GM12891 (cell line): ENCODE measurements around the gene PLIN4.

Source experiments
- DNase-seq: peaks from one replicate; pipeline ENCODE4 v3.0.0; 2011; ENCODE audit warnings: low spot score; ENCODE audit not compliant: insufficient read length
- FAIRE-seq: peaks from 2 replicates; lab custom pipeline; 2011; peaks lifted over from hg19 to GRCh38; lab: Jason Lieb, UNC
- PAX5 ChIP-seq: IDR thresholded peaks from 2 replicates; pipeline ENCODE4 v1.6.1; 2011; ENCODE audit warnings: low read length, moderate library complexity, mild to moderate bottlenecking; ENCODE audit not compliant: insufficient read depth, severe bottlenecking
- POLR2A ChIP-seq: IDR thresholded peaks from 2 replicates; pipeline ENCODE4 v1.6.1; 2011; ENCODE audit warnings: low read depth, low read length, control low read depth
- POLR2AphosphoS5 ChIP-seq: IDR thresholded peaks from 2 replicates; pipeline ENCODE4 v1.6.1; 2011; ENCODE audit warnings: low read depth, low read length, control low read depth
- POU2F2 ChIP-seq: IDR thresholded peaks from 2 replicates; pipeline ENCODE4 v1.6.1; 2011; ENCODE audit warnings: low read depth, mild to moderate bottlenecking, control low read depth, low read length, moderate library complexity
- SPI1 ChIP-seq: IDR thresholded peaks from 2 replicates; pipeline ENCODE4 v1.6.1; 2011; ENCODE audit warnings: low read depth, low read length, control low read depth
- TAF1 ChIP-seq: IDR thresholded peaks from 2 replicates; pipeline ENCODE4 v1.6.1; 2011; ENCODE audit warnings: low read depth, low read length, control low read depth

PLIN4 gene

DNA sequence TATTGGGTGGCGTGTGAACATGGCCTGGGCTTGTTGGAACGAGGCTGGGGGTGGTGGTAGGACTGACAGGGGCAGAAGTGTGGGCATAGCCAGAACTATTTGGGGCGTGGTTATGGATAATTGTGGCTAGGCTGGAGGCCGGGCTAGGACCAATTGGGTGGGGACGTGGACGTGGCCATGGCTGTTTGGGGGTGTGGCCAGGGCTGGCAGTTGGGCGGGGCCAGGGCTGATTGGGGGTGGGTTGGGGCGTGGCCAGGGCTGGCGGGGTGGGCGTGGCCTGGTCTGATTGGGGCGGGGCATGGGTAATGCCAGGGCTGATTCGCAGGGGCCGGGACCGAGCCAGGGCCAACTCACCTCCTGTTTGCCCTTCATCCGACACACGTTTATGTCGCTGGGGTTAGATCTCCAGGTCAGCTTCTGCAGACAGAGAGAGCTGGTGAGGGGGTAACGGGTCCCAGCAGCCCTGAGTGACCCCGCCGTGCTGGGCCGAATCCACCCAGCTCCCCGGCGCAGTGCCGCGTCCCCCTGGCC is 38.4 kb upstream of the PLIN4 start:
- TF ChIP-seq TAF1 = no peak
- no peak for TF ChIP-seq POLR2AphosphoS5
- no peak for TF ChIP-seq PAX5
- no peak for TF ChIP-seq SPI1
- no peak for TF ChIP-seq POU2F2
- TF ChIP-seq POLR2A = no peak
- FAIRE-seq = no peak
- no peak for DNase-seq

DNA sequence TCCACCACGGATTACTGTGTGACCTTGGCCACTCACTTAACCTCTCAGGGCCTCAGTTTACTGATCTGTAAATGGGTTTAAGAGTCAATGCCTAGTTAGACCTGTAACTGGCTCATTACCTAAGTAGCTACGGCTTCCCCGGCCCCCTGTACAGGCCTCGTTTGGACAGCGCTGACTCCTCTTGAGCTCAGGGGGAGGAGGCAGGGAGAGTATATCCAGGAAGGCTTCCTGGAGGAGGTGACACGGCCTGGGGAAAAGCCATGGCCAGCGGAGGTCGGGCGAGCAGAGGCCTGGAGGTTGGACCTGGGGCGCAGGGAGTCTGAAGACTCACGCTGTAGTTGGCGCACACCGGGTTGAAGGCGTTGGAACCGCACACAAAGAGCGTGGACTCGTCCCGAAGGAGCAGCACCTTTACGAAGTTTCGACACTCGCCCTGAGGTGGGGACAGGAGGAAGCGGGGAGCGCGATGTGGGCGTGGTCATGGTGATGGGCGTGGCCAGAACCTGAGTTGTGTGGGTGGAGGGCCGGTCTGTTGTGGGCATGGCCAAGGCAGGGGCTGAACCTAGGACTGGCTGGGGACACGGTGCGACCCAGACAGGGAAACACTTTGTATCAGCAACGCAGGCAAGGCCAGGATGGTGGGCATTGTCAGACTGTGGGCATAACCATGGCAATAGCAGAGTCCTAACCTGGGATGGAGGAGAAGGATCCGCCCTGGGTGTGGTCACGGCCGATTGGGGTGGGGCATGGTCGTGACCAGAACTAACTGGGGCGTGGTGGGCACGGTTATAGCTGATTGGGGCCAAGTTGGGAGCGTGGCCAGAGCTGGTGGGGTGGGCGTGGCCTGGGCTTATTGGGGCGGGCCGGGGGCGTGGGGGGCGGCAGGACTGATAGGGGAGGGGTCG is 37.6 kb upstream of the PLIN4 start:
- no peak for TF ChIP-seq POLR2A
- TF ChIP-seq POU2F2 = no peak
- TF ChIP-seq SPI1 = no peak
- no peak for TF ChIP-seq TAF1
- TF ChIP-seq PAX5 = no peak
- no peak for TF ChIP-seq POLR2AphosphoS5
- DNase-seq (no peak), FAIRE-seq (no peak)

DNA sequence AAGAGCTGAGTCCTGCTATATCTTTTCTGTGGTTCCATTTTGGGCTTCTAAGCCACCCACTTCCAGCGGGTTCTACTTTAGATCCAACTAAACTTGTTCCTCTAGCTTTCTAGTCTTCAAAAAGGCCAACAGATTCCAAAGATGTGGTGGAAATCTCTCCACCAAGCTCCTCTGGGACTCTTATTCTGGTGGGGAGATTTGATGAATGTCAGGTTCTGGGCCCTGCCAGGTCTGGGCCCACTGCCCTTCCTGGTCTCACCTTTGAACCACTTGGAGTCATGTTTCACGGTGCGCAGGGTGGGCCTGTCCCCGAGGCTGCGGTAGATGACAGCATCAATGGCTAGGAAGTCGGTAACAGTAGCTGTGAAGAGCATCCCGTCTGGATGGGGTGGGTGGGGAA is 36.4 kb upstream of the PLIN4 start:
- TF ChIP-seq PAX5 (no peak), POLR2A (no peak), TAF1 (no peak), SPI1 (no peak), POU2F2 (no peak), POLR2AphosphoS5 (no peak)
- no peak for FAIRE-seq
- no peak for DNase-seq

DNA sequence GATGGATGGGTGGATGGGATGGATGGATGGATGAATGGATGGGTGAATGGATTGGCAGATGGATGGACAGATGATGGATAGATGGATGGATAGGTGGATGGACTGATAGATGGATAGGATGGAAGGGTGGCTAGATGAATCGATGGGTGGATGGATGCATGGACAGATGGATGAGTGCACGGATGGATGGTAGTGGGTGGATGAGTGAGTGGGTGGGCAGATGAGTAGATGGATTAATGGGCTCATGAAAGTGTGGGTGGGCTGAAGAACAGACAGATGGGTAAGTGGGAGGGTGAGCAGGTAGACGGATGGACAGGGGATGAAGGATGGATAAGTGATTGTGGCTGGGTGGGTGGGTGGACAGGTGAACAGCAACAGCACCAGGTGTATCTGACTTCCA is 35.5 kb upstream of the PLIN4 start:
- no peak for FAIRE-seq
- no peak for DNase-seq
- TF ChIP-seq POLR2AphosphoS5 (no peak), POLR2A (no peak), TAF1 (no peak), POU2F2 (no peak), SPI1 (no peak), PAX5 (no peak)

DNA sequence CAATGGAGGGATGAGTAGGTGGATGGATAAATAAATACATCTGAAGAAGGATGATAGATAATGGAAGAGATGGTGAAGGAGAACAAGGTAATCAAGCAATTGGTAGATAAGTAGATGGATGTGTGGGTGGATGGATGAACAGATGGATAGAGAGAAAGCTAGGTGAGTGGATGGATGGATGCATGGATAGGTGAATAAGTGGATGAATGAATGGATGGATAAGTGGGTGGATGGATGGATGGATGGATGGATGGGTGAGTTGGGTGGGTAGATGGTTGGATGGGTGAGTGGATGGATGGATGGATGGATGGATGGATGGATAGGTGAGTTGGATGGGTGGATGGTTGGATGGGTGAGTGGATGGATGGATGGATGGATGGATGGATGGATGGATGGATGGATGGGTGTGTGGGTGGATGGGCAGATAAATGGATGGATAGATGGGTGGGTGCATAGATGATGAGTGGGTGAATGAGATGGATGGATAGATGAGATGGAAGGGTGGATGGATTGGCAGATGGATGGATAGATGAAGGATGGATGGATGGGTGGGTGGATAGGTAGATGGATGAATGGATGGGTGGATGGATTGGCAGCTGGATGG is 34.9 kb upstream of the PLIN4 start:
- no peak for FAIRE-seq
- DNase-seq = no peak
- TF ChIP-seq SPI1 (no peak), POLR2AphosphoS5 (no peak), PAX5 (no peak), POLR2A (no peak), TAF1 (no peak), POU2F2 (no peak)

DNA sequence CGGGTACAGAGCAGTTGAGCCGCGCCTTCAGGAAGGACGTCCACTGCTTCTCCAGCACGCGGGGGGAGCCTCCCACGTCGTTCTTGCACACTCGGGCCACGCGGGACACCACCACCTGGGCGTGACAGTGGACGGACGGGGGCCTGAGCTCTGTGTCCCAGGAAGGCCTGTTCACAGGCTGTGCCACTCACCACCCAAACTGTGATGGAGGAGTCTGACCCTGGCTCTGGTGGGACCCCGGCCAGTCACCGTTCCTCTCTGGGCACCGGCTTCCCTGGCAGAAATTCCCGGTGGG is 34.2 kb upstream of the PLIN4 start:
- FAIRE-seq (no peak), DNase-seq (no peak)
- TF ChIP-seq SPI1 = no peak
- no peak for TF ChIP-seq PAX5
- no peak for TF ChIP-seq TAF1
- no peak for TF ChIP-seq POLR2A
- TF ChIP-seq POU2F2 = no peak
- TF ChIP-seq POLR2AphosphoS5 = no peak

DNA sequence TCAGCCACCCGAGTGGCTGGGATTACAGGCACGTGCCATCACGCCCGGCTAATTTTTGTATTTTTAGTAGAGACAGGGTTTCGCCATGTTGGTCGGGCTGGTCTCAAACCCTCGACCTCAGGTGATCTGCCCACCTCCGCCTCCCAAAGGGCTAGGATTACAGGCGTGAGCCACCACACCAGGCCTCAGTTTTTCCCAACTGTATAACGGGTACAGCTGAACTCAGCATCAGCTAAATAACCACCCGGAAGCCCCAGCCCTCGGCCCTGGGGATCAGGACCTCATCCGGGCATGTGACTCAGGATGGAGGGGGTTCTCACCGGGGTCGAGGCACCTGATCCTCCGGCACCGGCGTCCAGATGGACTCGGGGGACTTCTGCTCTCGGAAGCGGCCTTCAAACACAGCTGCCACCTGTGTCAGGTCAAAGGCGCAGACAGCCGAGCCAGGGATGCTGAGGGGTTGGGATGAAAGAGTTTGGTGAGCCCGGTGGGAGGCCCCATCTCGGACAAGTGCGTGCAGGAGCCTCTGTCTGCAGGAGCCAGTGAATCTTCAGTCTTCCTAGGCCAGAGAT is 32.3 kb upstream of the PLIN4 start:
- TF ChIP-seq PAX5 (no peak), TAF1 (no peak), SPI1 (no peak), POLR2AphosphoS5 (no peak), POU2F2 (no peak), POLR2A (no peak)
- FAIRE-seq = no peak
- DNase-seq = no peak

DNA sequence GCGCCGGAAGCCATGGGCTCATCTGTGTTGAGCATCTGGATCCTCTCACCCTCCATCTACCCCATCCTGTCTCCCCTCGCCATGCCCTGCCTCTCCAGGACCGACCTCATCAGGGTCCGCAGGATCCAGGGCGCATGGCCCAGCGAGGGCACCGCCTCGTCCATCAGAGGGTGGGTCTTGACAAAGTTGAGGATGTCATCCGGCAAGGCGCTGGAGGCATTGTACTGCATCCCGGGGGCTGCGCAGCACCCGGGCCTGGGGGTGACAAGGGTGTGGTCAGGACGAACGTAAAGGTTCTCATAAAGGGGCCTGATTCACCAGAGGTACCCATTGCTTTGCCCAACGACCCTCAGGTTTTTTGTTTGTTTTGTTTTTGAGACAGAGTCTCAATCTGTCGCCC is 31.7 kb upstream of the PLIN4 start:
- no peak for TF ChIP-seq POLR2AphosphoS5
- no peak for TF ChIP-seq TAF1
- no peak for TF ChIP-seq PAX5
- no peak for TF ChIP-seq POLR2A
- no peak for FAIRE-seq
- DNase-seq = no peak

DNA sequence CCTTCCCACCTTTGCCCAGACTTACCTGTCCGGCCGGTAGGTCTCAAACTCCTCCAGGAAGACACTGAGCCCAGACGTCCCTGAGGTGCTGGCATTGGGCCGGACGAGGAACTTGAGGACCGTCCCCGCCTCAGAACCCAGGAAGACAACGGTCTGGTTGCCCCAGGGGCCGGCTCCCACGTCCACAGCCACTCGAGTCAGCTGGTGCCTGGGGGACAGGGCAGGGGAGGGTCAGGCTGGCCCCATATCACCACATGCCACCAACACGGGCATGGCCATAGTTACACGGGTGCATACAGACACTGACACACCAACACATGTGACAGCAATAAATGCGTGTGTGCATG is 29.9 kb upstream of the PLIN4 start:
- FAIRE-seq (no peak), DNase-seq (no peak)
- TF ChIP-seq POU2F2 (no peak), POLR2A (no peak), TAF1 (no peak), POLR2AphosphoS5 (no peak), SPI1 (no peak), PAX5 (no peak)
